ENCODE results near the gene AGPAT3. TPM values are rescaled to one million over a fixed set of nuclear protein-coding genes. Genes with fewer than 3 reads are reported as not detected.

The AGPAT3 gene
- total RNA-seq, 6 donors from 2014 or later, result 55.0 to 102 (median 70.0) TPM

GRCh38 chr21:43958364-43959158 is 93.5 kb downstream of the AGPAT3 start:
- H3K27me3 ChIP-seq, result no peaks in the 10 kb centered on the region
- DNase-seq (no peak), ATAC-seq (ENCODE audit: low FRiP score in 2 of 2) (no peak)
- H3K36me3 ChIP-seq, result peaks cover 7 to 42% (median 19%) of the 10 kb centered on the region in 4 donors
- H3K9me3 ChIP-seq, result no peaks in the 10 kb centered on the region
- no peak overlapping the region for H3K27ac ChIP-seq
- no peak overlapping the region for H3K4me3 ChIP-seq
- H3K4me1 ChIP-seq, result peaks cover 0 to 17% (median 0%) of the 10 kb centered on the region in 4 donors
- 82 to 90% methylated on average over 13 of the region's 13 CpGs for WGBS, 2 donors
- TF ChIP-seq POLR2AphosphoS5 (IDR thresholded peaks at IDR 0.05) (no peak), EP300 (IDR thresholded peaks at IDR 0.05) (no peak), POLR2A (IDR thresholded peaks at IDR 0.05) (no peak)
- TF ChIP-seq, protein P1, sequence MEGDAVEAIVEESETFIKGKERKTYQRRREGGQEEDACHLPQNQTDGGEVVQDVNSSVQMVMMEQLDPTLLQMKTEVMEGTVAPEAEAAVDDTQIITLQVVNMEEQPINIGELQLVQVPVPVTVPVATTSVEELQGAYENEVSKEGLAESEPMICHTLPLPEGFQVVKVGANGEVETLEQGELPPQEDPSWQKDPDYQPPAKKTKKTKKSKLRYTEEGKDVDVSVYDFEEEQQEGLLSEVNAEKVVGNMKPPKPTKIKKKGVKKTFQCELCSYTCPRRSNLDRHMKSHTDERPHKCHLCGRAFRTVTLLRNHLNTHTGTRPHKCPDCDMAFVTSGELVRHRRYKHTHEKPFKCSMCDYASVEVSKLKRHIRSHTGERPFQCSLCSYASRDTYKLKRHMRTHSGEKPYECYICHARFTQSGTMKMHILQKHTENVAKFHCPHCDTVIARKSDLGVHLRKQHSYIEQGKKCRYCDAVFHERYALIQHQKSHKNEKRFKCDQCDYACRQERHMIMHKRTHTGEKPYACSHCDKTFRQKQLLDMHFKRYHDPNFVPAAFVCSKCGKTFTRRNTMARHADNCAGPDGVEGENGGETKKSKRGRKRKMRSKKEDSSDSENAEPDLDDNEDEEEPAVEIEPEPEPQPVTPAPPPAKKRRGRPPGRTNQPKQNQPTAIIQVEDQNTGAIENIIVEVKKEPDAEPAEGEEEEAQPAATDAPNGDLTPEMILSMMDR (IDR thresholded peaks at IDR 0.05), result no peak

DNA sequence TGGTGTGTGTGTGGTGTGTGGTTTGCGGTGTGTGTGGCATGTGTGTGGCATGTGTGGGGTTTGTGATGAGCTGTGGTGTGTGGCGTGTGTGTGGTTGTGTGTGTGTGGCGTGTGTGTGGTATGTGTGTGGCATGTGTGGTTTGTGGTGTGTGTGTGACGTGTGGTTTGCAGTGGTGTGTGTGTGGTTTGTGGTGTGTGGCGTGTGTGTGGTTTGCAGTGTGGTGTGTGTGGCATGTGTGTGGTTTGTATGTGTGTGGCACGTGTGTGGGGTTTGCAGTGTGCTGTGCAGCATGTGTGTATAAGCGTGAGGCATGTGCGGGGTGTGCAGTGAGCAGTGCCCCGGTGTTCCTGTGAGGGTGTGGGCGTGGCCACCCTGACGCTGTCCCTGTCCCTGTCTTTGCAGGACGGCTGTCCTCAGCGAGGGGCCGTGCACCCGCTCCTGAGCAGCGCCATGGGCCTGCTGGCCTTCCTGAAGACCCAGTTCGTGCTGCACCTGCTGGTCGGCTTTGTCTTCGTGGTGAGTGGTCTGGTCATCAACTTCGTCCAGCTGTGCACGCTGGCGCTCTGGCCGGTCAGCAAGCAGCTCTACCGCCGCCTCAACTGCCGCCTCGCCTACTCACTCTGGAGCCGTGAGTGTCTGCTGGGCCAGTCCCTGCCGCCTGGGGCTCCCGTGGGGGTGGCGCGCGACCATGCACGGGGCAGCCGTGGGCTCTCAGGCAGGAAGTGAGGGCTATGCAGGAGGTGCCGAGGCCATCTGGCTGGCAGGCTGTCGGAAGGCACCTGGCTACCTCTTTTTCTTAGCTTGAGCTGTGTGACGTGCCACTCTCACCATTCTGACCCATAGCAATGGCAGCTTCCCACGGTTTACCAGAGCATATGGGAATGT is 94.5 kb downstream of the AGPAT3 start:
- H3K36me3 ChIP-seq, result peaks cover 7 to 42% (median 19%) of the 10 kb centered on the region in 4 donors
- H3K4me3 ChIP-seq, result no peak overlapping the region
- H3K9me3 ChIP-seq, result no peaks in the 10 kb centered on the region
- H3K27ac ChIP-seq, result no peak overlapping the region
- H3K27me3 ChIP-seq, result no peaks in the 10 kb centered on the region
- peak in 1 of 2 donors; percentile 22 for ATAC-seq (ENCODE audit: low FRiP score in 2 of 2)
- TF ChIP-seq POLR2AphosphoS5 (IDR thresholded peaks at IDR 0.05) (no peak), EP300 (IDR thresholded peaks at IDR 0.05) (no peak), POLR2A (IDR thresholded peaks at IDR 0.05) (no peak)
- TF ChIP-seq, protein P1 (IDR thresholded peaks at IDR 0.05), result no peak
- peaks cover 0 to 17% (median 0%) of the 10 kb centered on the region in 4 donors for H3K4me1 ChIP-seq
- DNase-seq, result peak in 1 of 2 donors; percentile 71
- 88 to 89% methylated on average over 31 to 35 of the region's 39 CpGs for WGBS, 2 donors

DNA sequence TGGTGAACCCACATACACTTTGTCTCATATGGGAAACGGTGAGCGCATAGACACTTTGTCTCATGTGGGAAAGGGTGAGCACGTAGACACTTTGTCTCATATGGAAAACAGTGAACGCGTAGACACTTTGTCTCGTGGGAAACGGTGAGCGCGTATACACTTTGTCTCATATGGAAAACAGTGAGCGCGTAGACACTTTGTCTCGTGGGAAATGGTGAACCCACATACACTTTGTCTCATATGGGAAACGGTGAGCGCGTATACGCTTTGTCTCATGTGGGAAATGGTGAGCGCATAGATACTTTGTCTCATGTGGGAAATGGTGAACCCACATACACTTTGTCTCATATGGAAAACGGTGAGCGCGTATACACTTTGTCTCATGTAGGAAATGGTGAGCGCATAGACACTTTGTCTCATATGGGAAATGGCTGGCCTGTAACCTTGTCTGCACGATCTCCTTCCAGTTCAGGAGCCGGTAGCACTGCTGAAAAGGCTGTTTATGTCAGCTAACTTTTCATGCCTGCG is 96.4 kb downstream of the AGPAT3 start:
- WGBS, 2 donors, result 80 to 91% methylated on average over 24 of the region's 24 CpGs
- ATAC-seq (ENCODE audit: low FRiP score in 2 of 2) (no peak), DNase-seq (no peak)
- Histone ChIP-seq H3K4me1 (peaks cover 0 to 10% (median 0%) of the 10 kb centered on the region in 4 donors), H3K36me3 (peaks cover 7 to 46% (median 20%) of the 10 kb centered on the region in 4 donors), H3K4me3 (no peak overlapping the region), H3K27ac (no peak overlapping the region), H3K9me3 (no peaks in the 10 kb centered on the region), H3K27me3 (no peaks in the 10 kb centered on the region)
- TF ChIP-seq EP300 (IDR thresholded peaks at IDR 0.05) (no peak), POLR2A (IDR thresholded peaks at IDR 0.05) (no peak)
- TF ChIP-seq, protein P1 (IDR thresholded peaks at IDR 0.05), result no peak

DNA sequence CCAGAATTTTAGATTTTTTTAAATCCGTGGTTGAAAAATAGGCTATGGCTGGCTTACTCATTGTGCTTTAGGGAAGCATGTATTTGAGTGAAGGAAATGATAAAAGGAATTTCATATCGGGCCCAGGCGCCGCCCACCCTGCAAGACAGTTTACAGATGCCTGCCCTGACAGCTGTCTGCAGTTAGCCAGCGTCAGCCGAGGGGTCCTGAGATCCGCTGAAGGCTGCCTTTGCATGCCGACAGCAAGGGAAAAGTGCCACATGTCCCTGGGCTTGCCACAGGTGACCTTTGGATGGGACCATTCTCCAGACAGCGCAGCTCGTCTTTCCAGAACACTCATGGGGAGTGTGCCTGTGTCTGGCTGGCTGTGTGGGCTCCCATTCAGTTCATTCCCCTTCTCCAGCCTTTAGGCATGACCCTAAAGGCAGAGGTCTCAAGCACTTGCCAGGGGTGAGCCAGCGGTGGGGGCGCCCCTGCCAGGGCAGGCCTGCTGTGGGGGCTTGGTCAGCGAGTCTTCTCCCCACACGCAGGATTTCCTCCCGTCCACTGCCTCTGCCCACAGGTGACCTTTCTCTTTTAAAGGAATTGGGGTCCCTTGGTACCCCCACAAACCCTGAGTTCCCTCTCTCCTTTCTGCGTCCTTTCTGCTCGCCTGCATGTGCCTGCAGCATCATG is 101.0 kb downstream of the AGPAT3 start:
- no peaks in the 10 kb centered on the region for H3K4me1 ChIP-seq
- no peaks in the 10 kb centered on the region for H3K9me3 ChIP-seq
- DNase-seq (peak in 1 of 2 donors; percentile 65), ATAC-seq (ENCODE audit: low FRiP score in 2 of 2) (no peak)
- no peaks in the 10 kb centered on the region for H3K27me3 ChIP-seq
- peaks cover 6 to 73% (median 39%) of the 10 kb centered on the region in 4 donors for H3K36me3 ChIP-seq
- H3K4me3 ChIP-seq, result no peak overlapping the region
- WGBS, 2 donors, result 85% methylated on average over 17 of the region's 17 CpGs
- no peak overlapping the region for H3K27ac ChIP-seq
- TF ChIP-seq EP300 (IDR thresholded peaks at IDR 0.05) (no peak), POLR2A (IDR thresholded peaks at IDR 0.05) (no peak), POLR2AphosphoS5 (IDR thresholded peaks at IDR 0.05) (no peak)
- TF ChIP-seq, protein P1 (IDR thresholded peaks at IDR 0.05), result no peak

All from upper lobe of left lung (tissue), 6 donors.